ENCODE data around the gene SCGB1C2. TPM values are rescaled to one million over a fixed set of nuclear protein-coding genes. Genes with fewer than 3 reads are reported as not detected.
A peak's percentile ranks its signal among the peaks of the same experiment; 100 is the strongest.

SCGB1C2 gene
- total RNA-seq, 4 donors from 2014 or later, result not detected

DNA sequence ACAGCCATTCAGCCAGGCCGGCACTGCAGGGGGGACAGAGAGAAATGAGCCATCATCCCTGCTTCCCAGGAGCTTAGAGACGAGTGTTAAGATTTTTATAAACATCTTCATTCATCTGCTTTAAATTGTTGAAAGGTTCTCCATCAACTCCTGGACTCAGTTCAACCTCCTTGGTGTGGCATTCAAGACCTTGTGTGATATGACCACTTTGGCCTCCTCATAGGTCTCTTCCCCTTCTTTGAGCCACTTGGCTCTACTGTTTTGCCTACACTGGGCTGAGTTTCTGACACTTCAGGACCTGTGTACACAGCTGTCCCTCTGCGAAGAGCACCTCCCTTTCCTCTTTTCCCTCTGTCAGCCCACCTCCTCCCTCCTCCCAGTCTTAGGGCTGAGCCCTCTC lies 39.8 kb downstream of the SCGB1C2 start:
- H3K4me1 ChIP-seq, result peaks cover 31% of the 10 kb centered on the region
- TF ChIP-seq, protein P1, sequence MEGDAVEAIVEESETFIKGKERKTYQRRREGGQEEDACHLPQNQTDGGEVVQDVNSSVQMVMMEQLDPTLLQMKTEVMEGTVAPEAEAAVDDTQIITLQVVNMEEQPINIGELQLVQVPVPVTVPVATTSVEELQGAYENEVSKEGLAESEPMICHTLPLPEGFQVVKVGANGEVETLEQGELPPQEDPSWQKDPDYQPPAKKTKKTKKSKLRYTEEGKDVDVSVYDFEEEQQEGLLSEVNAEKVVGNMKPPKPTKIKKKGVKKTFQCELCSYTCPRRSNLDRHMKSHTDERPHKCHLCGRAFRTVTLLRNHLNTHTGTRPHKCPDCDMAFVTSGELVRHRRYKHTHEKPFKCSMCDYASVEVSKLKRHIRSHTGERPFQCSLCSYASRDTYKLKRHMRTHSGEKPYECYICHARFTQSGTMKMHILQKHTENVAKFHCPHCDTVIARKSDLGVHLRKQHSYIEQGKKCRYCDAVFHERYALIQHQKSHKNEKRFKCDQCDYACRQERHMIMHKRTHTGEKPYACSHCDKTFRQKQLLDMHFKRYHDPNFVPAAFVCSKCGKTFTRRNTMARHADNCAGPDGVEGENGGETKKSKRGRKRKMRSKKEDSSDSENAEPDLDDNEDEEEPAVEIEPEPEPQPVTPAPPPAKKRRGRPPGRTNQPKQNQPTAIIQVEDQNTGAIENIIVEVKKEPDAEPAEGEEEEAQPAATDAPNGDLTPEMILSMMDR (IDR thresholded peaks at IDR 0.05), result no peak
- no peak for TF ChIP-seq POLR2AphosphoS5 (IDR thresholded peaks at IDR 0.05)
- TF ChIP-seq EP300 (IDR thresholded peaks at IDR 0.05), result no peak
- no peak for TF ChIP-seq POLR2A (IDR thresholded peaks at IDR 0.05)

DNA sequence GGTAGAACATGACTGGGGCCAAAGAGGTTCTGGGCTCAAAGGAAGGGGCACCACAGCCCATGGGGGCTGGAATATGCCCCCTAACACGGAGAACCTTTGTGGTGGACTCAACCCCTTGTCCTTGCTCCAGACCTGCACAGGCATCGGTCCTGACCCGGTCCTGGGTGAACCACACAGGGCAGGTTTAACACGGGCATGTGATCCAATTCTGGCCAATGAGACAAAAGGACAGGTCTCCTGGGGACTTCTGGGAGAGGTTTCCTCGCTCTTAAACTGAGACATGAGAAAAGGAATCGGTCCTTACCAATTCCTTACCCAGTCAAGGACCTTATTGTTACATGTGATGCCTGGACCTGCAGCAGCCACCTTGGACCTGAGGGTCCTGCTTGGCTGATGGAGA lies 40.4 kb downstream of the SCGB1C2 start:
- TF ChIP-seq POLR2AphosphoS5 (IDR thresholded peaks at IDR 0.05), result no peak
- no peak for TF ChIP-seq EP300 (IDR thresholded peaks at IDR 0.05)
- TF ChIP-seq, protein P1 (IDR thresholded peaks at IDR 0.05), result no peak
- no peak for TF ChIP-seq POLR2A (IDR thresholded peaks at IDR 0.05)
- peaks cover 48% of the 10 kb centered on the region for H3K27me3 ChIP-seq
- no peak overlapping the region for H3K27ac ChIP-seq
- peaks cover 36% of the 10 kb centered on the region for H3K4me1 ChIP-seq
- no peaks in the 10 kb centered on the region for H3K9me3 ChIP-seq
- DNase-seq (ENCODE audit: low spot score in 2 of 2), result no peak
- 82% methylated on average over 3 of the region's 6 CpGs for WGBS
- no peaks in the 10 kb centered on the region for H3K36me3 ChIP-seq
- H3K4me3 ChIP-seq, result no peak overlapping the region

More for the DNA sequence above, 39.8 kb downstream of the SCGB1C2 start:
- no peak overlapping the region for H3K4me3 ChIP-seq
- no peak for DNase-seq (ENCODE audit: low spot score in 2 of 2)
- no peaks in the 10 kb centered on the region for H3K9me3 ChIP-seq
- H3K27ac ChIP-seq, result no peak overlapping the region
- no peaks in the 10 kb centered on the region for H3K36me3 ChIP-seq
- 85% methylated on average over 3 of the region's 3 CpGs for WGBS
- H3K27me3 ChIP-seq, result peaks cover 42% of the 10 kb centered on the region

DNA sequence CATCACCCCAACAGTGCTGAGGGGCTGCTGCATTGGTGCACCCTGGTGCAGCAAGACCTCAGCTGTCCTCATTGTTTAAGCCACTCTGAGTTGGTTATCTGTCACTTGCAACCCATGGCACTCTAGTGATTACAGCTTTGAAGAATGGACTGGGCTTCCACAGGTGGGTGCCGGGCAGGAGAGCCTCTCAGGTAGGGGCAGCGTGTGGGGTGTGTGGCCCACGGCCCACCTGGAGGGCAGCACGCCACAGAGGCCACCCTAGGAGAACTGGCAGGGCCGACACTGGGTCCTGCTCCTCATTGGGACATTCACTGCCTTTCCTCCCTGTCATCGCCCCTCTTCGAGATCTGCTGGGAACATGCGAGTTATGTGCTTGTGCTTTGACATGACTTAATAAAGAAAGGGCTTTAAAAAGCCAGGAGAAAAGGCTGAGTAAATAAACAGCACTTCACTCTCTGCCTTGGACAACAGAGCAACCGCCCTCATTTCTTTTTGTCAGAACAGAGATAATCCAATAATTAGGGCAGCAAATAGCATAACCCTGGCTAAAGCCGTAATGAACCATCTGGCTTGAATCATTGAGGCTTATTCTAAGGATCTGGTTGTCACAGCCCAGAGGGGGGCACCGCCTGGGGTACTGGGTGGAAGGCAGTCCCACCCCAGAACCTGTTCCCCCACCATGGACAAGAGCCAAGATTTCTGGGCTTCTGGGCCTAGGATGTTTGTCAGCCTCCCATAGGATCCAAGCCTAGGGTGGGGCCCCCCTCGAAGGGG lies 41.1 kb downstream of the SCGB1C2 start:
- TF ChIP-seq POLR2A (IDR thresholded peaks at IDR 0.05), result no peak
- TF ChIP-seq, protein P1 (IDR thresholded peaks at IDR 0.05), result no peak
- no peak for TF ChIP-seq POLR2AphosphoS5 (IDR thresholded peaks at IDR 0.05)
- no peak for TF ChIP-seq EP300 (IDR thresholded peaks at IDR 0.05)

DNA sequence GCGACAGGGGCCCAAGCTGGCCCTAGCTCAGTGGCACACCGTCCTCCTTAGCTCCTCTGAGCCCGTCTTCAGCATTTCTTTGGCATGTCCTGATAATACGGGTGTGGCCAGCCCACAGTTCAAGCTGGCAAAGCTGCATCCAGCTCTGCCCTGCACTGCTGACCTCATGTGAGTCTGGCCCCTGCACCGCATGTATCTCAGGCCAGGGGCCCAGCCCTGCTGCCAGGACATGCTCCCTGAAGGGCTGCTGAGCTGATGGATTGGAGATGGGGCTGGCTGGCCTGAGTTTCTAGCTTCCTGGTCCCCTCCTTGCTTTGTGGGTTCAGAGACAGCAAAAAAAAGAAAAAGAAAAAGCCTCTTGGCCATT lies 41.7 kb downstream of the SCGB1C2 start:
- DNase-seq (ENCODE audit: low spot score in 2 of 2), result no peak
- TF ChIP-seq EP300 (IDR thresholded peaks at IDR 0.05) (no peak), POLR2A (IDR thresholded peaks at IDR 0.05) (no peak), POLR2AphosphoS5 (IDR thresholded peaks at IDR 0.05) (no peak)
- TF ChIP-seq, protein P1 (IDR thresholded peaks at IDR 0.05), result no peak
- H3K27ac ChIP-seq, result no peak overlapping the region
- H3K9me3 ChIP-seq, result no peaks in the 10 kb centered on the region
- H3K4me1 ChIP-seq, result peaks cover 36% of the 10 kb centered on the region
- peaks cover 57% of the 10 kb centered on the region for H3K27me3 ChIP-seq
- no peaks in the 10 kb centered on the region for H3K36me3 ChIP-seq
- WGBS, result 42% methylated on average over 5 of the region's 5 CpGs
- no peak overlapping the region for H3K4me3 ChIP-seq

More for the DNA sequence above, 41.1 kb downstream of the SCGB1C2 start:
- peaks cover 52% of the 10 kb centered on the region for H3K27me3 ChIP-seq
- H3K36me3 ChIP-seq, result no peaks in the 10 kb centered on the region
- H3K4me3 ChIP-seq, result no peak overlapping the region
- H3K9me3 ChIP-seq, result no peaks in the 10 kb centered on the region
- no peak for DNase-seq (ENCODE audit: low spot score in 2 of 2)
- 76% methylated on average over 11 of the region's 12 CpGs for WGBS
- H3K4me1 ChIP-seq, result peaks cover 36% of the 10 kb centered on the region
- no peak overlapping the region for H3K27ac ChIP-seq

- no peak for TF ChIP-seq POLR2A (IDR thresholded peaks at IDR 0.05)
- TF ChIP-seq, protein P1 (IDR thresholded peaks at IDR 0.05), result no peak
- no peak for TF ChIP-seq POLR2AphosphoS5 (IDR thresholded peaks at IDR 0.05)
- TF ChIP-seq EP300 (IDR thresholded peaks at IDR 0.05), result no peak
- Histone ChIP-seq H3K4me3 (peak overlapping the region; percentile 59), H3K27me3 (peaks cover 58% of the 10 kb centered on the region), H3K9me3 (no peaks in the 10 kb centered on the region), H3K4me1 (peaks cover 36% of the 10 kb centered on the region), H3K27ac (peak overlapping the region; percentile 62), H3K36me3 (no peaks in the 10 kb centered on the region)
- no CpG with 5 or more reads among the region's 32 CpGs for WGBS
- no peak for DNase-seq (ENCODE audit: low spot score in 2 of 2)
Measured at GRCh38 chr17:179781-180380, 42.5 kb downstream of the SCGB1C2 start.
